ENCODE measurements around the gene MASP1.

Gene MASP1

DNA sequence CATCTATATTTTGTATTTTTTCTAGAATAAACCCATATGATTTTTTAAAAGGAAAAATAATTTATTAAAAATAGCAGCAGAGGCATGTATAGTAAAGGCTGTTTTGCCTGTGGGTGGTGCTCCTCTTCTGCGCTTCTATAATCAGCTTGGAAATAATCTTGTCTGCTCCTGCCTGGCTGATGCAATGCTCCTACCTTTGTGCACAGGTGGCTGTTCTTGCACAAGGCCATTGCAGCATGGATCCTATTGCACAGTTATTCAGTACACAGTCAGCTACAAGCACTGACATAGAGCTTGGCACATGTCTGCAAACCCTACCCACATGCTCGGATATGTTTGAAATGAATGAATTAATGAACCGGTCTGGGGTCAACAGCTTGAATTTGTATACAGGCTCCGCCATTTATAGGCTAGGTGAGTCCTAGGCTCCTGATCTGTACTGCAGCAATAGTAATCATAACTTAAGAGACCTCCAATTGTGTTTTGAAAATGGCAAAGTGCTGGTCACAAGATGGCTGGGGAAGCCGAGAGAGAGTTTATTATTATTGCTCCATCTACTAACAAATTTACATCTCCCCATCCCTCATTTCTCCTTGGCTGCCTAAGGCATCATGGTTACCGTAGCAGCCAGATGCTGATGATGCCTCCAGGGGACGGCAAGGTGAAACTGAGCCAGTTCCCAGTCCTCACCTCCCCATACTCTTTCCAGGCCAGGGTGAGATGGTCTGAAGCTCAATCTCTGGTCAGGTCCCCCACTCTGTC, 94.8 kb downstream of the MASP1 start:
- no peak overlapping the region for H3K4me3 ChIP-seq (ENCODE audit: low read depth, low read length)

DNA sequence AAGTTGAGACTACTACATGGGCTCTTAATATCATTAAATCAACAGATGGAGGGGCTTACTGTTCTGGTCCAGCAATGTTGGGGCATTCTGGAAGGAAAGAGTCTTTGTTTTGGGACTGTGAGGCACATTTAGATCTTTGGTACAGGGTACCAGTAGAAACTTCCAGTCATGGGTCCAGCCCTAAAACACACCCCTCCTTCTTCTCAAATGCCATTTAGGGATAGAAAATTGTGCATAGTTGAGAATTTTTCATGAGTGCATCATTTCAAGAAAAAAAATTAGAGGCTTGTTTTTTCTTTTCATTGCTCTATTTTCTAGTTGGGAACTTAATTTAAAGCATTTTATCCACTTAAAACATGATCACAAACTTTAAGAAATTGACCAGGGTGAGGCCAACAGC, 98.4 kb downstream of the MASP1 start:
- H3K4me3 ChIP-seq (ENCODE audit: low read depth, low read length) = no peak overlapping the region

DNA sequence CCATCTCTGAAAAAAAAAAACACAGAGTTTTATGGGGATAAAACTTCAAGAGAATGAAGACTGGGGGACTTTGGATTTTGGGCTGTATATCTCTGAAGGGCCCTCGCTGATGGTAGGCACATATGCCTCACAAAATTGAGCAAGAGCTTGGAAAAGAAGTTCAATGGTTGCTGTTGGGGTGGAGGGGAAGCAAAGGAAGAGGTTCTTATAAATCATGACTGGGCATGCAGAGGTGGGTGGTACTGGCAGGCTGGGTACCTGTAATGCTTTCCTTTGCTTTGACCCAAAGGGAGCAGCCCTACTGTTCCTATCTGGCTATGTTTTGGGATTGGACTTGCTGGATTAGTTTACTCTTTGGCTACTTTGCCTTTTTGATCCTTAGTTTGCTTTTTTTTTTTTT, 100.3 kb downstream of the MASP1 start:
- no peak overlapping the region for H3K4me3 ChIP-seq (ENCODE audit: low read depth, low read length)

DNA sequence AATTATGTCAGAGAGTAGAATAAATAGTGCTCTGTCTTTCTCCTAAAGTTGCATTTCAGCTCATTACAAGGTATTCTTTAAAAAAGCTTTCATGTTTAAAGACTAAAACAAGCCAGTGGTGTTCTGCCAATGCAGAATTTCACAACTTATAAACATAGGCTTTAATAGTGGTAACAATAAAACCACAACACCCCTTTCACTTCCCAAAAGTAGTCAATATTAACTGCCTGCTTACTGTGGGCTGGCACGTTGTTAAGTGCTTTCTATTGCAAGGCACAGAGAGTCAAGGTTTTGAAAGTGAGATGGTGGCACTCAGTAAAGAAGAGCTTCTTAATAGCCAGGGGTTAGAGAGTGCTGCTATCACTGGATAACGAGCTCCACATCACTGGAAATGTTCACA, 102.6 kb downstream of the MASP1 start:
- H3K4me3 ChIP-seq (ENCODE audit: low read depth, low read length) = no peak overlapping the region

DNA sequence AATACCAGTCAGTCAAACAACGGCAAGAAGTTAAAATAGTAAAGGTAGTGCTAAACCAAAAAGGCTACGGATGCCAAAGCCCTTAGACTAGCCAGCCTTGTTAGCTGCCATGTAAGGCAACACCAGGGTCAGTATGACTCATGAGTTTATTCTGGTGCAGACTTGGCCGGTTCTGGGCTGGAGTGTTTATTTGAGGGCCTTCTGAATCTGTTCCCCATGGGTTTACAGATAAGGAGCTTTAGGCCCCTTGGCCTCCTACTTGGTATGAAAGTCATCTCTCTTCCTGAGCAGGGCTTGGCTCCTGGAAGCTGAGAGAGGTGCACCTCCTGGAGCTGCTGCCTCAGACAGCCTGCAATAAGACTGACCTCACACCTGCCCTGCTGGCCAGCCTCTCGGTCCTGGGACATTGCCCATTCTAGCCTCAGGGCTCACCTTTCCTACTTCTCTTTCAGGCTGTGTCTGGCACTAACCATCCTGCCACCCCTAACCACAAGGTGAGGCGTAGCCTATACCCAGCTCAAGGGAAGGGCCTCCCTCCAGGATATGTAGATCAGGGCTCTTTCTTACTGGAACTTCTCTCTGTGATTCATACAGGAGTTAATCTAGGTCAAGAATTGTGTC, 104.6 kb downstream of the MASP1 start:
- no peak overlapping the region for H3K4me3 ChIP-seq (ENCODE audit: low read depth, low read length)

DNA sequence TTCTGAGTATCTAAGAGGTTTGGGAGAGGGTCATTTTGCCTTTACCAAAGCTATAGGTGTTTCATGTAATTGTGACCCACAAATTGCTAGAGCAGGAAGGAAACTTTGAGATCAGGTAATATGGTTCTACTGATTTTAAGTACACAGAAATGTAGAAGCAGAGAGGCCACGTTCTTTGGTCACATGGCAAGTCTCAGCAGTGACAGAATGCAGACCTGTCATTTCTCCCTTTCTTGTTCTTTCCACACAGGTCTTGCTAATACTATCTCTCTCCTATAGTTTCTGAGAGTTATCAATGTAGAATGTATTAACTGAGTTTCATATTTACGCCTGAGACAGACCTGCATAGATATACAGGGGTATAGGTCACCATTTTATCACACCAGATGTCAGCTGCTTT, 105.2 kb downstream of the MASP1 start:
- H3K4me3 ChIP-seq (ENCODE audit: low read depth, low read length) = no peak overlapping the region

DNA sequence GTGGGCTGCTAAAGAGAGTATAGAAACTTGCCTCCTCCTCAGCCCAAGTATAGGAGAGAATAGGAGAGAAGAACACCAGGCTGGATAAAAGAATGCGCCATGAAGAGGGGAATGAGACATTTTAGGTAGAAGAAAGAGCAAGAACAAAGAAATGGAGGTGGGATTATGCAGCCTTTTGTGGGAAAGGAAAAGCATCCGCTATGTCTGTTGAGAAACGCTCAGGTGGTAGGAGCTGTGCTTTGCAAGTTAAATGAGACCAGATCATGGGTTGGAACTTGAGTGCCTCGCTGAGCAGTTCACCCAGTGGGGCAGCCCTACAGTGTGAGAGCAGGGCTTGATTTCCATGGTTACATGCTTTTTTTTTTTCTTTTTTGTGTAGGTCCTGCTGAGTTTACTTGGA, 105.8 kb downstream of the MASP1 start:
- H3K4me3 ChIP-seq (ENCODE audit: low read depth, low read length) = no peak overlapping the region
